HG03565 (cell line): ENCODE measurements around the gene GPR15LG.

Source experiments
- ATAC-seq: cut with Tn5 transposase; IDR thresholded peaks from one replicate; pipeline ENCODE4 v1.9.1; 2021; ENCODE audit warnings: mild to moderate bottlenecking, moderate library complexity; ENCODE audit not compliant: unreplicated experiment

Gene GPR15LG

DNA sequence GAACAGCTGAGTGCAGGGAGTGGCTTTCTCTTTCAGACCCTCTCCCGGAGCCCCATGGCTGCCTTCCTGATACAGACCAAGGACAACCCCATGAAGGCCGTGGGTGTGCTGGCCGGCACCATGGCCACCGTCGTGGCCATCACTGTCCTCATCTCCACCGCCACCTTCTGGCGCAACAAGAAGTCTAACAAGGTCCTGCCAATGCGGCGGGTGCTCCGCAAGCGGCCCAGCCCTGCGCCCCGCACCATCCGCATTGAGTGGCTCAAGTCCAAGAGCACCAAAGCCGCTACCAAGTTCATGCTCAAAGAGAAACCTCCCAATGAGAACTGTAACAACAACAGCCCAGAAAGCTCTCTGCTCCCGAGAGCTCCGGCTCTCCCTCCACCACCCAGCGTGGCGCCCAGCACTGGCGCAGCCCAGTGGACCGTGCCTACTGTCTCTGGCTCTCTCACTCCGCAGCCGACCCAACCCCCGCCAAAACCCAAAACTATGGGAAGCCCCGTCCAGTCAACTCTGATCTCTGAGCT is 40.5 kb downstream of the GPR15LG start:
- ATAC-seq = no peak

DNA sequence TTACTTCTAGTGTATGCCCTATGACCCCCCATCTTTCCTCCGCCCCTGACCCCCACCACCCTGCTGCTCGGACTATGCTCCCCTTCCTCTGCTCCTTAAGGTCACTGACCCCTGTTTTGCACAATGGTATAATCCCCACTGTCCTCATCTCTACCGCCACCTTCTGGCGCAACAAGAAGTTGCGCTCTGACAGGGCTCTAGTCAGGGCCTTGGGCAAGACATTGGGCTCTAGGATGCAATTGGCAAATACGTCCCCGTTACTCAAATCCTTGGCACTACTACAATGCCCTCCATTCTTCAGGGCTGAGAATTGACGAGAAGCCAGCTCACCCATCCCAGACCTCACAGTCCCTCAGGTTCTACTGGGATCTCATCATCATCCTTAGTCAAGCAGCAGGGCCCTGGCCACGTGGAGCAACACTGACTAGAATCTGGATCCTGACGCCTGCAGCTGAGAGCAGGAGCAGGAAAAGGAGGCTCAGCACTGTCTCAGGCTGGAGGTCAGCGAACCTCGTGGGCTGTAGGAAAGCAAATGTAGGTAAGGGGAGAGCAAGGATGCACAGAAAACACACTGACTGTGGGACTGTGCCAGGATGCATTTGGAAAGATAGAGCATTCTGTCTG is 41.1 kb downstream of the GPR15LG start:
- ATAC-seq = peak; percentile 94

DNA sequence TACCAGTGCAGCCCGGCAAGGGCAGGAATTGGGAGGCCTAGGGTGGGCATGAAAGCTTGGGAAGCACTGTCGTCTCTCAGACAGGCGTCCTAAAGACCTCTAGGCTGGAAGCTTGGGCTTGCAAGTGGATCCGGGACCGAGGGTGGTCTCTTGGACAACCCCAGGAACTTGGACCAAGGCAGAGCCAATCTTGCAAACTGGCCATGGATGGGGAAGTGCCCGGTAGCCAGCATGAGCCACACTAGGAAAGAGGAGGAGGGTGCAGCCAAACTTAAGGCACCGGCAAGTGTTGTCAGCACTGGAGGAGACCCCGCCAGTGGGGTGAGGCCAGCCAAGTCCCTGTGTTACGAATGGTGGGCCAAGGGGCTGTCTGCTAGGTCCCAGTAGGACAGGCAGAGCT is 43.2 kb downstream of the GPR15LG start:
- no peak for ATAC-seq

DNA sequence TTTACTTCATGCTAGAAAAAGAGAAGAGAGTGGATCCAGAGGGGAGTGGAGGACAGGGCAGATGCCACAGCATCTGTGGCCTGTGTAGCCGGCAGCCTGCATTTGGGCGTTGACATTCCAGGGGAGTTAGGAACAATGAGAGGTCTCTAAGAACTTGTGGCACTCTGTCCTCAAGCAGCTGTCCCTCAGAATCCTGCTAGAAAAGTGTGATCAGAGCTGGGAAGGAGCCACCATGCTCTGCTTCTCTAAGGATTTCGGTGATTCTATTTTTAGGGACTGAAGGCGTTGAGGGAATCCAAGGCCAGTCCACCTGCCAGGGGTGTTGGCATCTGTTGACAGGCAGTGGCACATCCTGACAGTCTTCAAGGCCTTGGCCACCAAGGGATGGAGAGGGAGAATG is 44.1 kb downstream of the GPR15LG start:
- no peak for ATAC-seq

DNA sequence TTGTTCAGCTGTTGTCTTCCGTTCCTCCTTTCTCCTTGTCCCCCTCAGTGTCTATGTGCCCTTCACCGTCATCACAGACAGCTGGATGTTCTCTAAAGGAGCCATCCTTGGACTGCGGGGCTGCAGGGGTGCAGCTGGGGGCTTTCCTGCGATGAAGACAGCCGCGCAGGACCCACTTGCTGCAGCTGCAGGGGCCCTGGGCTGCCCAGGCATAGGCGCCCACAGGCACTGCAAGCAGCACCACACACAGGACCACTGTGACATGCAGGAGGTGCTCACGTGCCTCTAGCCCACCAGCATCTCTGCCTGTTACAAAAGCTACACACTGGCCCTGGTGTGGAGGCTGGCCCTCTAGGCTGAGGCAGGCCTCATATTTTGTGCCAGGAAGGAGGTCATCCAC is 48.3 kb downstream of the GPR15LG start:
- ATAC-seq = no peak

DNA sequence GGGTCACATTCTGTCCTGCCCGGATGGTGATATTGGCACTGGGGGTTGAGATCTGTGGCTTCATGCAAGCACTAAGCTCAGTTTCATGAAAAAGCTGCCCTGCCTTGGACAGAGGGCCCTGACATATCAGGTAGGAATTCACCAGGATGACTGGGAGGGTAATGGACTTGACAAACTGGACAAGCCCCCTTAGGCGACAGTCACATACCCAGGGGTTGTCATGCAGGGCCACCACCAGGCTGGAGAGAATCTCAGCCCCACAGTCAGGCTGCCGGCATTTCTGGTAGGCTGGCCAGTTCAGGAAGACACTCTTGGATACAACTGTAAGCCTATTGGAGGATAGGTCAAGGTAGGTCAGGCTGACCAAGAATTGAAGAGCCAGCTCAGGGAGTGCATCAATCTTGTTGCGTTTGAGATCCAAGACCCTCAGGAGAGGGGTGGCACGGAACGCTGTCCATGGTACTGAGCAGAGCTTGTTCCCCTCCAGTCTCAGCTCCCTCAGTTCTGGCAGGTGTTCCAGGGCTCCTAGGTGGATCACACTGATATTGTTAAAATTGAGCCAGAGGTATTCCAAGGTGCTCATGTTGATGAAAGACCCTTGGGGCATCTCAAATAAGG is 50.9 kb downstream of the GPR15LG start:
- ATAC-seq = no peak

DNA sequence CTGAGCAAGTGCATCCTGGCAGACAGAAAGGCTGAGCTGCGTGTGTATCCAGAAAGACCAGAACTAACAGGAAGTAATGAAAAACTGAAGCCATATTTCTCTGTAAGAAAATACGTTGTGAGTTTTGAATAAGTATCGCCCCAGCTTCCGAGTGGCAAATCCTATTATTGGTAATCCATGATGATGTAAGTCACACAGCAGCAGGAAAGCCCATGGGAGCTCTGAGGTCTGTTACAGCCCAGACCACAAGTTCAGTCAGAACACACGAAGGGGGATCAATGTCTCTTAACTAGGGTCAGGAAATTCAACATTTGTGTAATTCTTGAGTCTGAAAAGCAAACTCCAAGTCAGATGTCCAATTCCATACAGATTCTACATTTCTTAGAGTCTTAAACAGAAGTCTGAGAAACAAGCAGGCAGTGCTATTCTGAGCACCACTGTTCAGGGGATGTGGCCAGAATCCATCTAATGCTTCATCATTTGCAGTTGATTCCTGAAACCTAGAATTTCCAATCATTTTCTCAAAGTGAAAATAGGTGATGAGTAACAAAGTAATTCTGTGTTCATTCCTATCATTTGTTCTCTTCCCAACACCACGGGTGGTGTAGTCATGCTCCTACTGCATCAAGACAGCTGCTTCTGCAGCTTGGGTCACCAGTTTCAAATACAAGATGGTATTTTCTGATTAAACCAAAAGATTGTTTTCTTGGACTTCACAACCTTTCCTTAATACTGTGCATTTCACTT is 52.0 kb downstream of the GPR15LG start, which contains the start of gene LRIT2:
Gene LRIT2 (minus strand): TSS at position 118 of the 747 bp plus-strand sequence. CDS start 24 bp downstream, at position 94.
- no peak for ATAC-seq

DNA sequence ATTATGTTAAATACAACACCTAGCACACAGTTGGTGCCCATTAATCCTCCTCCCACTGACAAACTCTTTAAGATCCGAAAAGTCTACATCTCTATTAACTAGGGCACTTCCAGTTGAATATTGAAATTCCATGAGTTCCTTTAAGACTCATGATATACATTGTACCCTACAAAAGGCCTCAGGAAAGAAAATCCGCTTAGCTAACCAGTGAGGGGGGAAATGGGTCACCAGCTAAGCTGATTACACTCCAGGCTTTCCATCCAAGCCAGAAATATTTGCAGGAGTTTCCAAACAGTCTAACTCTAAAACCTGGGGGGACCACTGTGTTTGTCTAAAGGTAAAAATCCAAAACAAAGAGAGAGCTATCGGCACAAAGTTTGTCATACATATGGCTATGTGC is 53.0 kb downstream of the GPR15LG start:
- ATAC-seq = no peak

DNA sequence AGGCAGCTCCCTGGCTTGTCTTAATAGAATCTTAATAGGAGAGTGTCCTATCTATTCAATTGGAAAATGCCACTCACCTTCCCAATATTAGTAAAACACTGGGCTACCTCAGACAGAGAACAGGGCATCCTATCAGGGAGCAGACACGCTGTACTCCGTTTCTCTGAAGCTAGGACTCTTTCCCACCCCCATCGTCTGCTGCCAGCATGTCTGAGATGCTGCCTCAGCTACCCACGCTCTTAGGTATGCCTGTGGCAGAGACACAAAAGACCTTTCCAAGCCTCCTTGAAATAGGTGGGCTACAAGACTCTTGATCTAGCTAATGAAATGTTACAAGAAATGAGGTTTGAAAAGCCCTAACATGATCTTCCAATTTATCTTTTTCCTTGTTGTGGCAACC is 54.2 kb downstream of the GPR15LG start:
- ATAC-seq = no peak

DNA sequence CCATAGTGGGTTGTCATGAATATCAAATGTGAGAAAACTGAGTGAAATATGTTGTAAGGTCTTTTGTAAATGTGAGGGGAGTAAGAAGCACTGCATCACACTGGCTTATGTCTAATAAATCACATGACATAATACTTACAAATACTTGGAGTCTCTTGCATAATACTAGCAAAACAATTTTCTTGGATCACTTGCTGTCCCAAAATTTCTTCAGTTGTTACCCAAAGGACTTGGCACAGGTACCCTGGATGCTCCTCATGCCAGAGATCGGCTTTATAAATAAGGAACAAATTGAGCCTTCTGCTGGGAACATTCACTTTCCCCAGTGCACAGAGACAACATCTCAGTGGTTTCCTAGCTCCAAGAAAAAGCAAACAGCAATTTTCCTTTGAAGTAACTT is 56.8 kb downstream of the GPR15LG start:
- ATAC-seq = no peak

DNA sequence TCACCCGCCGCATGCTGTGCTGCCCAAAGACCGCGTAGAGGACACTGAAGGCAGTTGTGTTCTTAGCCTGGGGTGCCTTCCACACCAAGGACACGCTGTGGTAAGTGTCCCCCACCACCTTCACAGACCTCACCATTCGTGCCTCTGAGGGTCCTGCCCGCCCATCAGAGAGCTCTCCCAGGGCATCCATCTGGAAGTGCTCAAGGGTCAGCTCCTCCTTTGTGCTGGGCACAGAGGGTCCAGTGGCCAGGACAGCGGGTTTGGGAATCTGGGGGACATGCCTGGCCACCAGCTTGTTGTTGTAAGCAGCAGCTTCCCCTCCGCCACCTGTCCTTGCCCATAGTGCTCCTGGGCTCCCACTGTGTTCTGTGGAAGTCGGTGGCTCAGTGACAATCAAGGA is 58.8 kb downstream of the GPR15LG start:
- ATAC-seq = no peak

DNA sequence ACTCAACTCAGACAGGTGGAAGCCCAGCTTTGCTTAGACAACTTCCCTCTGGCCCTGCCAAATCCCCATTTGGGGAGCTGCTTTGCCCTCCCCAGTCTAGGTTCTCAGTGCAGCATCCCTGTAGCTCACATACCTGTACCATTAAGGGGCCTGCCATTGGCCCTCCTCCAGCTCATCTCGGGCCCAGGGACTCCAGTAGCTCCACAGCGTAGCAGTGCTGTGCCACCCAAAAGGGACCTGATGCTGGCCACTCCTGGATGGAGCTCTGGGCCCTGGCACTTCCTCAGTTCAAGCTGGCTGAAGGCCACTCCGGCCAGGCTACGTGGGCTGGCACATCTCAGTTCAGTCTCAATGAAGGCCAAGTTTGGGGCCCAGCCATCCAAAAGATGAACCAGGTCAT is 60.3 kb downstream of the GPR15LG start:
- ATAC-seq = no peak

DNA sequence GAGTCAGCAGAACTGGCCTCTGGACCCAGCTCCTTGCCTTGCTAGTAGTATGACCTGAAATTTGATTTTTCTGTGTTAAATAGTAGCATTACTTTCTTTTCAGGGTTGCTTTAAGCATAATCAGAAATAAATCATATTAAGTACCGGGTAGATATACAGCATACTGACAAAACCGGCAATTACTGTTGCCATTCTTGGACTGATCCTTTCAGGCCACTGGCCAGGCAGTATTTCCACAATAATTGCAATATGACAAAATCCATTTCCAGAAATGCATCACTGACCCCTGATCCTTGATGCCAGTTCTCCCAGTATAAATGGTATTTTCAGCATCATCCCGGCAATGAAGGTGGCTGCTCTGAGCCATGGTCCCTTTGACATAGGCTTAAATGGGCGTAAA is 60.9 kb downstream of the GPR15LG start:
- no peak for ATAC-seq
